ENCODE measurements around the gene LDHD.

The LDHD gene

GRCh38 chr16:75127713-75128415 is 11.3 kb upstream of the LDHD start:
- no peaks in the 10 kb centered on the region for H3K4me1 ChIP-seq (ENCODE audit: insufficient read depth, low read length)
- H3K9me3 ChIP-seq (ENCODE audit: control insufficient read depth, insufficient read depth, low read length), result peaks cover 5% of the 10 kb centered on the region; the same call in 1 of the 2 replicates
- no peaks in the 10 kb centered on the region for H3K36me3 ChIP-seq (ENCODE audit: insufficient read depth, low read length)
- H3K9ac ChIP-seq (ENCODE audit: low read depth, low read length), result no peak overlapping the region

DNA sequence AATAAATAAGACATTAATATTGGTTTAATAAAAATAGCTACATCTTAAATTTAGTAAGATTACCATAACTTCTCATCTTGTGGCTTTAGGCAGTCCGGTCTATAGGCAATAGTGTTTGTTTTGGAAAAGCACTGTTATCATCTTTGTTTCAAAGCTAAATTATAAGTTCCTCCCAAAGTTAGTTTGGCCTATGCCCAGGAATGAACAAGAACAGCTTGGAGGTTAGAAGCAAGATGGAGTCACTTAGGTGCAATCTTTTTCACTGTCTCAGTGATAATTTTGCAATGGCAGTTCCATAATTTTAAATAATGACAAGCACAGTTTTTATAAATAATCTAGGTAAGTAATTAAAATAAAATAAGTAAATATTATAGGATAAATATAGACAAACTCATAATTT is 6.0 kb upstream of the LDHD start:
- no peaks in the 10 kb centered on the region for H3K36me3 ChIP-seq (ENCODE audit: insufficient read depth, low read length)
- peaks cover 18% of the 10 kb centered on the region for H3K9me3 ChIP-seq (ENCODE audit: control insufficient read depth, insufficient read depth, low read length)
- no peak overlapping the region for H3K9ac ChIP-seq (ENCODE audit: low read depth, low read length)
- H3K4me1 ChIP-seq (ENCODE audit: insufficient read depth, low read length), result no peaks in the 10 kb centered on the region

- H3K4me1 ChIP-seq (ENCODE audit: insufficient read depth, low read length), result no peaks in the 10 kb centered on the region
- H3K36me3 ChIP-seq (ENCODE audit: insufficient read depth, low read length), result no peaks in the 10 kb centered on the region
- H3K9ac ChIP-seq (ENCODE audit: low read depth, low read length), result no peak overlapping the region
- peaks cover 16% of the 10 kb centered on the region for H3K9me3 ChIP-seq (ENCODE audit: control insufficient read depth, insufficient read depth, low read length)
Observed at GRCh38 chr16:75121949-75122568, 5.5 kb upstream of the LDHD start.

- H3K9me3 ChIP-seq (ENCODE audit: control insufficient read depth, insufficient read depth, low read length), result peaks cover 17% of the 10 kb centered on the region
- H3K36me3 ChIP-seq (ENCODE audit: insufficient read depth, low read length), result no peaks in the 10 kb centered on the region
- no peaks in the 10 kb centered on the region for H3K4me1 ChIP-seq (ENCODE audit: insufficient read depth, low read length)
- no peak overlapping the region for H3K9ac ChIP-seq (ENCODE audit: low read depth, low read length)
Observed at GRCh38 chr16:75120253-75120652, 3.7 kb upstream of the LDHD start.

DNA sequence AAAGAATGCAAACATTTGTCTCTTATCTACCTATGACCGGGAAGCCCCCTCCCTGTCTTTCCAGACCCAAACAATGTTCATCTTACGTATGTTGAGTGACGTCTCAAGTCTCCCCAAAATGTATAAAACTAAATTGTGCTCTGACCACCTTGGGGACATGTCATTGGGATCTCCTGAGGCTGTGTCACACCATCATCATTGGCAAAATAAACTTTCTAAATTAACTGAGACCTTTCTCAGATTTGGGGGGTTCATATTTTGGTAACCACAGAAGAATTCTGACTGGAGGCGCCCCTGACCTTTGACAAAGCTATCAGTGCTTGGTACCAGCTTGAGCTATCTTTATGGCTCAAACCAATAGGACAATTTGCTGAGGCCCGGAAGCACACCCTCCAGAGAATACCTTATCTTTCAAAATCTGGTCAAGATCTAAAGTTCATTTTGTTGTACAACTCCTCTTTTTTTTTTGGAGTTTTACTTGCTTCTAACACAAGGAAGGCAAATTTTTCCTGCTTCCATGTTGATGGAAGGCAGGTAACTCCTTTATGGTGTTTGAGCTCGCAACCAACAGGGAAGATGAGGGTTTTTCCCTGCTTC is 2.5 kb upstream of the LDHD start:
- Histone ChIP-seq H3K9me3 (ENCODE audit: control insufficient read depth, insufficient read depth, low read length) (peaks cover 17% of the 10 kb centered on the region), H3K9ac (ENCODE audit: low read depth, low read length) (no peak overlapping the region)

GRCh38 chr16:75116911-75117245 is 298 bp upstream of the LDHD start:
- Histone ChIP-seq H3K9me3 (ENCODE audit: control insufficient read depth, insufficient read depth, low read length) (peaks cover 11% of the 10 kb centered on the region), H3K36me3 (ENCODE audit: insufficient read depth, low read length) (no peaks in the 10 kb centered on the region), H3K4me1 (ENCODE audit: insufficient read depth, low read length) (peaks cover 6% of the 10 kb centered on the region; the same call in 1 of the 2 replicates), H3K9ac (ENCODE audit: low read depth, low read length) (no peak overlapping the region)

More for the DNA sequence above, 2.5 kb upstream of the LDHD start:
- Histone ChIP-seq H3K36me3 (ENCODE audit: insufficient read depth, low read length) (no peaks in the 10 kb centered on the region), H3K4me1 (ENCODE audit: insufficient read depth, low read length) (no peaks in the 10 kb centered on the region)

DNA sequence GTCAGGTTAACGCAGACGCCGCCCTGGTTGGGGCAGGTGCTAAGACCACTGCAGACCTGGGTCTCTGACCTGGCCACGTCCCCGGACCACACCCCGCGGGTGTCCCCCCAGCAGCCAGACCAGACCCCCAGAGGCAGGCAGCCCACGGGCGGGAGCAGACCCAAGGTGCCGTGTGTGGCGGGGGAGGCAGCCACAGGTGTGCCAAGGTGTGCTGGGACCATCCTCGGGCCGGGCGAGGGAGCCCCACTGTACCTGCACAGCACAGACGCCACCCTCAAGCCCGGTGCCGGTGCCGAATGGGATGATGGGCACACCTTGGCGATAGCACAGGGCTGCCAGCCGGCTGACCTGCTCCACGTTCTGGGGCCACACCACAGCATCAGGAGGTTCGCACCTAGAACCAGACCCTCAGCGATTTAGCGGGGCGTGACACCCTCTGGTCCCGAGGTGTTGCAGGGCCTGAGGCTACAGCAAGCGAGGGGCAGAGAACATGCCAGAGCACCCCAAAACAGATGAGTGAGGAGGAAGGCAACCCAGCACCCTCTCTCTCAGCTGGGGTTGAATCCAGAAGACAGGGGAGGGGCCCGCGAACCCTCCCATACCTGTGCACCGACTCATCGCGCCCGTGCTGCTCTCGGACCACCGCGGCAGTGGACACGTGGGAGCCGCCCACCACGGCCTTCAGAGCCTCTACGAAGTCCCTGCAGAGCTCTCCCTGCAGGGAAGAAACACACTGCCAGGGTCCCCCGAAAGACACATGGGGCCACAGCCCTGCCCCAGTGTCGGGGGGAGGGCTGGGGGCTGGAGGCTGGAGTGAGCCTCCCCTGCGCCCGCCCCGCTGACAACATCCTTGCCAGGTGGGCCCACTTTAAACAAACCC is 1.4 kb downstream of the LDHD start:
- Histone ChIP-seq H3K36me3 (ENCODE audit: insufficient read depth, low read length) (no peaks in the 10 kb centered on the region), H3K4me1 (ENCODE audit: insufficient read depth, low read length) (peaks cover 14% of the 10 kb centered on the region; the same call in 1 of the 2 replicates), H3K9ac (ENCODE audit: low read depth, low read length) (no peak overlapping the region), H3K9me3 (ENCODE audit: control insufficient read depth, insufficient read depth, low read length) (peaks cover 4% of the 10 kb centered on the region; the same call in 1 of the 2 replicates)

DNA sequence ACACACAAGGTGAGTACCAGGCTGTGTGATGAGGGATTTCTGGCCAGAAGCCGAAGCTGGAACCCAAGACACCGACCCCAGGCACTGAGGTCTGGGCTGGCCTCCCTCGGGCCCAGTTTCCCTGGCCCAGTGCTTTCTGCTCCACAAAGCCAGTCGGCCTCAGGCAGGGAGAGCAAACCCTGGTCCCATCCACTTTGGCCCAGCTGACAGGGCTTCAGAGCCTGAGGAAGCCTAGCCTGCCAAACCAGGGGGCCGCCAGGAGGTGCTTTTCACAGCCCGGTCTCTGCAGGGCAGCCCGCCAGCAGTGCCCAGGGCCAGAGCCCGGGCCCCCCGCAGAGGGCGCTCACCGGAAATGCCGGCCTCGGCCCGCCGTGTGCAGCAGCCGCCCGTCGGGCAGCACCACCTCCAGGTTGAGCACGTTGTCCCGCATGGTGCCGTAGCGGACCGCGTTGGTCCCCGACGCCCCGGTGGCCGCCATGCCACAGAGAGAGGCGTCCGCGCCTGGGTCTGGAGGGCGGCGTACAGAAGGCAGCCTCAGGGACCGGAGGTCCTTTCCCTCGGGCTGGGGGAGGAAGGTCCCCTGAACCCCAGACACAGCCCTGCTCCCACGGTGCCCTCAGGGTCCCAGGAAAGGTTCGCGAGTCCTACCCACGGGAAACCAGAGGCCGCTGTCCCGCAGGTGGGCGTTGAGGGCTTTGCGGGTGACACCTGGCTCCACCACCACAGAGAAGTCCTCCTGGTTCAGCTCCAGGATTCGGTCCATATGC is 2.2 kb downstream of the LDHD start:
- peaks cover 16% of the 10 kb centered on the region; the same call in 1 of the 2 replicates for H3K4me1 ChIP-seq (ENCODE audit: insufficient read depth, low read length)
- H3K36me3 ChIP-seq (ENCODE audit: insufficient read depth, low read length), result no peaks in the 10 kb centered on the region
- peaks cover 4% of the 10 kb centered on the region; the same call in 1 of the 2 replicates for H3K9me3 ChIP-seq (ENCODE audit: control insufficient read depth, insufficient read depth, low read length)
- no peak overlapping the region for H3K9ac ChIP-seq (ENCODE audit: low read depth, low read length)

DNA sequence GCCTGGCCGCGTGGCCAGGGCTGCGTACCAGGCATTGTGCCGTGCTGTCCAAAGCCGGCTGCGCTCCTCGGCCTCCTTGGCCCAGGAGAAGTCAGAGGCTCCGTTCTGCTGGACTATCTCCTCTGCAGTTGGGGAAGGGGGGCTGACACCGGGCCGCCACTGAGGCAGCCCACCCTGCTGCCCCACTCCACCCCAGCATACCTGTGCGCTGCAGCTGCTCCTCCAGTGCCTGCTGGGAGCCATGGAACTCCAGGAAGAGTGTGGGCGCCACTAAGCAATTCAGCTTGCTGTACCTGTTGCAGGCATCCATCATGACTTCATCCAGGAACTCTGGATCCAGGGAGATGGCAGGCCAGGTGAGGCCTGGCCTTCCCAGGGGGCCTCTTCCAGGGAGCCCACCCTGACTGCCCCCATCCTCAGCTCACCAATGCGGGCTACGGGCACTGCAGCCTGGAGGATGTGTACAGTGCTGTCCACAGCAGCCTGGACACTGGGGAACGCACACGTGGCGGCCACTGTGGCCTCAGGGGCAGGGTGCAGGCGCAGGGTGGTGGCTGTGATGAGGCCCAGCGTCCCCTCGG is 2.9 kb downstream of the LDHD start:
- H3K9me3 ChIP-seq (ENCODE audit: control insufficient read depth, insufficient read depth, low read length), result peaks cover 4% of the 10 kb centered on the region; the same call in 1 of the 2 replicates
- no peak overlapping the region for H3K9ac ChIP-seq (ENCODE audit: low read depth, low read length)
- no peaks in the 10 kb centered on the region for H3K36me3 ChIP-seq (ENCODE audit: insufficient read depth, low read length)
- H3K4me1 ChIP-seq (ENCODE audit: insufficient read depth, low read length), result peaks cover 16% of the 10 kb centered on the region; the same call in 1 of the 2 replicates

GRCh38 chr16:75112734-75113491 is 3.7 kb downstream of the LDHD start:
- Histone ChIP-seq H3K9ac (ENCODE audit: low read depth, low read length) (no peak overlapping the region), H3K4me1 (ENCODE audit: insufficient read depth, low read length) (peaks cover 16% of the 10 kb centered on the region; the same call in 1 of the 2 replicates), H3K9me3 (ENCODE audit: control insufficient read depth, insufficient read depth, low read length) (peaks cover 4% of the 10 kb centered on the region; the same call in 1 of the 2 replicates), H3K36me3 (ENCODE audit: insufficient read depth, low read length) (no peaks in the 10 kb centered on the region)

- no peaks in the 10 kb centered on the region for H3K36me3 ChIP-seq (ENCODE audit: insufficient read depth, low read length)
- peaks cover 16% of the 10 kb centered on the region; the same call in 1 of the 2 replicates for H3K4me1 ChIP-seq (ENCODE audit: insufficient read depth, low read length)
- no peak overlapping the region for H3K9ac ChIP-seq (ENCODE audit: low read depth, low read length)
- H3K9me3 ChIP-seq (ENCODE audit: control insufficient read depth, insufficient read depth, low read length), result peaks cover 4% of the 10 kb centered on the region; the same call in 1 of the 2 replicates
Observed at GRCh38 chr16:75111961-75112733, 4.4 kb downstream of the LDHD start.

- H3K9ac ChIP-seq (ENCODE audit: low read depth, low read length), result no peak overlapping the region
- peaks cover 16% of the 10 kb centered on the region; the same call in 1 of the 2 replicates for H3K4me1 ChIP-seq (ENCODE audit: insufficient read depth, low read length)
- peaks cover 3% of the 10 kb centered on the region; the same call in 1 of the 2 replicates for H3K9me3 ChIP-seq (ENCODE audit: control insufficient read depth, insufficient read depth, low read length)
- no peaks in the 10 kb centered on the region for H3K36me3 ChIP-seq (ENCODE audit: insufficient read depth, low read length)
Observed at GRCh38 chr16:75111514-75111940, 5.1 kb downstream of the LDHD start.
